Measurements from ENCODE around the gene KRTAP4-1. TPM values are rescaled to one million over a fixed set of nuclear protein-coding genes. Genes with fewer than 3 reads are reported as not detected.
"Not testable (repeated sequence)": the region's sequence is repeated elsewhere in the genome, so short reads cannot be mapped to it uniquely, and the experiment has no call there.

KRTAP4-1 gene
- total and polyA plus RNA-seq, 2 donors (not counting 3 experiments of a cell fraction or from before 2014, with no cell fraction given) = not detected

- no peaks in the 10 kb centered on the region for H3K4me1 ChIP-seq (ENCODE audit: control insufficient read depth, extremely low read depth, insufficient read depth, low read length)
- DNase-seq (ENCODE audit: low read depth, low spot score) (no peak), FAIRE-seq (no peak)
- H3K4me3 ChIP-seq (replicated peaks in 1 of 3; ENCODE audit: insufficient read depth in 1 of 3, low read depth in 1 of 3, low read length in 3 of 3) = no peak overlapping the region
- H3K9me1 ChIP-seq (replicated peaks; ENCODE audit: control insufficient read depth, extremely low read depth, insufficient read depth, low read length) = no peaks in the 10 kb centered on the region
- H3K4me2 ChIP-seq (ENCODE audit: insufficient read depth, low read length) = no peak overlapping the region
- POLR2A ChIA-PET = no interaction called here
- H3K27ac ChIP-seq (ENCODE audit: insufficient read depth, low read depth, low read length) = no peak overlapping the region
- no peak overlapping the region for H2AFZ ChIP-seq (ENCODE audit: low read depth, low read length)
- dilution Hi-C loops (cut with MboI; ENCODE audit: extremely low pct_ligation_motif_present, low sequenced_read_pairs) (no loop called here), intact Hi-C loops (cut with micrococcal nuclease) (no loop called here)
- no TSS peak for BruUV-seq (replicated peaks)
- no peaks in the 10 kb centered on the region for H3K36me3 ChIP-seq (ENCODE audit: control insufficient read depth in 2 of 2, extremely low read depth in 1 of 2, insufficient read depth in 2 of 2, low read length in 2 of 2)
- H3K79me2 ChIP-seq (ENCODE audit: control insufficient read depth, insufficient read depth, low read length) = no peaks in the 10 kb centered on the region
- H4K20me1 ChIP-seq (replicated peaks; ENCODE audit: control insufficient read depth, extremely low read depth, insufficient read depth, low read length) = no peaks in the 10 kb centered on the region
- H3K9ac ChIP-seq (replicated peaks; ENCODE audit: extremely low read depth, insufficient read depth, low read length) = no peak overlapping the region
- H3K27me3 ChIP-seq (ENCODE audit: control insufficient read depth in 2 of 2, insufficient read depth in 2 of 2, low read length in 2 of 2) = no peaks in the 10 kb centered on the region
- no peak for TF ChIP-seq POLR2A (IDR thresholded peaks at IDR 0.05; ENCODE audit: low read depth, low read length)
- TF ChIP-seq MAX (IDR thresholded peaks at IDR 0.05; ENCODE audit: insufficient read depth, insufficient read length) = no peak
- H3K9me3 ChIP-seq (replicated peaks; ENCODE audit: control insufficient read depth, insufficient read depth, low read length) = no peaks in the 10 kb centered on the region
- CTCF ChIA-PET = no interaction called here
These were observed 45.4 kb upstream of the KRTAP4-1 start for GRCh38 chr17:41230094-41230493.

- DNase-seq (ENCODE audit: low read depth, low spot score); H2AFZ ChIP-seq (ENCODE audit: low read depth, low read length); H3K79me2 ChIP-seq (ENCODE audit: control insufficient read depth, insufficient read depth, low read length); H3K27me3 ChIP-seq (ENCODE audit: control insufficient read depth in 2 of 2, insufficient read depth in 2 of 2, low read length in 2 of 2); BruUV-seq (replicated peaks); H3K9ac ChIP-seq (replicated peaks; ENCODE audit: extremely low read depth, insufficient read depth, low read length); intact Hi-C loops (cut with micrococcal nuclease); H3K36me3 ChIP-seq (ENCODE audit: control insufficient read depth in 2 of 2, extremely low read depth in 1 of 2, insufficient read depth in 2 of 2, low read length in 2 of 2); H3K9me3 ChIP-seq (replicated peaks; ENCODE audit: control insufficient read depth, insufficient read depth, low read length); H3K4me1 ChIP-seq (ENCODE audit: control insufficient read depth, extremely low read depth, insufficient read depth, low read length); dilution Hi-C loops (cut with MboI; ENCODE audit: extremely low pct_ligation_motif_present, low sequenced_read_pairs); POLR2A ChIA-PET; H3K9me1 ChIP-seq (replicated peaks; ENCODE audit: control insufficient read depth, extremely low read depth, insufficient read depth, low read length); FAIRE-seq; H3K4me2 ChIP-seq (ENCODE audit: insufficient read depth, low read length); CTCF ChIA-PET; H3K27ac ChIP-seq (ENCODE audit: insufficient read depth, low read depth, low read length); H3K4me3 ChIP-seq (replicated peaks in 1 of 3; ENCODE audit: insufficient read depth in 1 of 3, low read depth in 1 of 3, low read length in 3 of 3); H4K20me1 ChIP-seq (replicated peaks; ENCODE audit: control insufficient read depth, extremely low read depth, insufficient read depth, low read length): not testable (repeated sequence)
These were observed 41.9 kb upstream of the KRTAP4-1 start, which contains the start of gene KRTAP9-2 for GRCh38 chr17:41226598-41227095. Gene KRTAP9-2 (plus strand): TSS chr17:41226648. CDS start chr17:41226655, 7 bp downstream.
